Measurements from ENCODE around the gene LAMA4. TPM values are rescaled to one million over a fixed set of nuclear protein-coding genes. Genes with fewer than 3 reads are reported as not detected.

LAMA4 gene
- total and polyA plus RNA-seq, 2 of the 13 experiments (the other 11 are each of a cell fraction or from before 2014, with no cell fraction given): not detected

DNA sequence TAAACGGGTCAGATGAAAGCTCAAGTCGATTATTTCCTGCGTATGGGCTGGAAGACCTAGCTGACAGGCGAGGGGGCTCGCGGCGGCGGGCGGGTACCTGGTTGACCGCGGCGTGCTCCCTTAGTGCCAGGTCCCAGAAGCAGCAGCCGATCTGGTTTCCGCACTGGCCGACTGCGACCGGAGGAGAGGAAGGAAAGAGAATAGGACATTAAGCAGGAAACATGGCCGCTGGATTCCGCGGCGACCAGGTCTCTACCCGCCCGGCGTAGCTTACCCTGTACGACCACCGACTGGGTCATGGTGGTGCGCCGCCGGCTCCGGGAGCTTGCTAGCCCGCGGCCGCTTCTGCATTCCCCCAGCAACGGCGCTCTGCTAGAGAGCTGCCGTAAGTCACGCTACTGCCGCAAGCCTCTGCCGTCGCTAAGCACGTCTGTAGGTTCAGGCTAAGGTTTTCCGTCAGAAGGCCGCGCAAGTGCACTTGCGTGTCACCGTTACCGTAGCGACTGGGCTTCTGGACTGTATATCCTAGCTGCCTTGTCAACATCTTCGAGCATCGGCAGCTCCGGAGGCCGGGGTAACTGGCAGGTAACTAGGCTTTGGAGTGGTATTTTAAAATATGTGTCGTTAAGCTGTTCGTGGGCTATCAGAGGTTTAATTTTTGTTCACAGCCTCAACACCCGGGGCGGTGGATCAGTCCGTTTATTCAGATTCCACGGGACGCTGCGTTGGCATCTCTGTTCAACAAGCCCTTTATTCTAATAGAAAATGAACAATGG is 167.0 kb downstream of the LAMA4 start, which contains the start of the genes FAM229B and TUBE1 (continued):
- TF ChIP-seq ZNF598 (CRISPR knock-in tag; IDR thresholded peaks at IDR 0.05; ENCODE audit: borderline replicate concordance) (peak; percentile 94; the same call in 1 of the 2 replicates), NFATC3 (CRISPR knock-in tag; IDR thresholded peaks at IDR 0.05) (0 out of 2 replicates have a peak, but pooled peaks have one; percentile 69), REL (CRISPR knock-in tag; conservative IDR thresholded peaks at IDR 0.05) (peak; percentile 70; the same call in 1 of the 2 replicates), MIXL1 (CRISPR knock-in tag; IDR thresholded peaks at IDR 0.05) (peak; percentile 19; the same call in 1 of the 2 replicates), PLRG1 (conservative IDR thresholded peaks at IDR 0.05) (no peak), ZNF780A (CRISPR knock-in tag; IDR thresholded peaks at IDR 0.05) (peak; percentile 79; the same call in 1 of the 2 replicates), KLF15 (CRISPR knock-in tag; IDR thresholded peaks at IDR 0.05; ENCODE audit: borderline replicate concordance) (no peak), MEIS2 (CRISPR knock-in tag; IDR thresholded peaks at IDR 0.05) (no peak), ZNF10 (CRISPR knock-in tag; IDR thresholded peaks at IDR 0.05; ENCODE audit: borderline replicate concordance, low read depth) (no peak), ZNF792 (CRISPR knock-in tag; IDR thresholded peaks at IDR 0.05) (peak; percentile 88; the same call in 1 of the 2 replicates), ELF4 (CRISPR knock-in tag; IDR thresholded peaks at IDR 0.05; ENCODE audit: borderline replicate concordance) (no peak)
- TF ChIP-seq, protein P1, sequence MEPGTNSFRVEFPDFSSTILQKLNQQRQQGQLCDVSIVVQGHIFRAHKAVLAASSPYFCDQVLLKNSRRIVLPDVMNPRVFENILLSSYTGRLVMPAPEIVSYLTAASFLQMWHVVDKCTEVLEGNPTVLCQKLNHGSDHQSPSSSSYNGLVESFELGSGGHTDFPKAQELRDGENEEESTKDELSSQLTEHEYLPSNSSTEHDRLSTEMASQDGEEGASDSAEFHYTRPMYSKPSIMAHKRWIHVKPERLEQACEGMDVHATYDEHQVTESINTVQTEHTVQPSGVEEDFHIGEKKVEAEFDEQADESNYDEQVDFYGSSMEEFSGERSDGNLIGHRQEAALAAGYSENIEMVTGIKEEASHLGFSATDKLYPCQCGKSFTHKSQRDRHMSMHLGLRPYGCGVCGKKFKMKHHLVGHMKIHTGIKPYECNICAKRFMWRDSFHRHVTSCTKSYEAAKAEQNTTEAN (CRISPR knock-in tag; conservative IDR thresholded peaks at IDR 0.05): no peak; the same call in 1 of the 2 replicates
- TF ChIP-seq, protein P2, sequence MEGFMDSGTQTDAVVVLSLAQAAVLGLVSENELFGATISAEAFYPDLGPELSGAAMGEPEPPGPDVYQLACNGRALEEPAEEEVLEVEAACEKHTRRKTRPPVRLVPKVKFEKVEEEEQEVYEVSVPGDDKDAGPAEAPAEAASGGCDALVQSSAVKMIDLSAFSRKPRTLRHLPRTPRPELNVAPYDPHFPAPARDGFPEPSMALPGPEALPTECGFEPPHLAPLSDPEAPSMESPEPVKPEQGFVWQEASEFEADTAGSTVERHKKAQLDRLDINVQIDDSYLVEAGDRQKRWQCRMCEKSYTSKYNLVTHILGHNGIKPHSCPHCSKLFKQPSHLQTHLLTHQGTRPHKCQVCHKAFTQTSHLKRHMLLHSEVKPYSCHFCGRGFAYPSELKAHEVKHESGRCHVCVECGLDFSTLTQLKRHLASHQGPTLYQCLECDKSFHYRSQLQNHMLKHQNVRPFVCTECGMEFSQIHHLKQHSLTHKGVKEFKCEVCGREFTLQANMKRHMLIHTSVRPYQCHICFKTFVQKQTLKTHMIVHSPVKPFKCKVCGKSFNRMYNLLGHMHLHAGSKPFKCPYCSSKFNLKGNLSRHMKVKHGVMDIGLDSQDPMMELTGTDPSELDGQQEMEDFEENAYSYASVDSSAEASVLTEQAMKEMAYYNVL (CRISPR knock-in tag; IDR thresholded peaks at IDR 0.05; ENCODE audit: borderline replicate concordance): peak; percentile 83
- TF ChIP-seq, protein P3, sequence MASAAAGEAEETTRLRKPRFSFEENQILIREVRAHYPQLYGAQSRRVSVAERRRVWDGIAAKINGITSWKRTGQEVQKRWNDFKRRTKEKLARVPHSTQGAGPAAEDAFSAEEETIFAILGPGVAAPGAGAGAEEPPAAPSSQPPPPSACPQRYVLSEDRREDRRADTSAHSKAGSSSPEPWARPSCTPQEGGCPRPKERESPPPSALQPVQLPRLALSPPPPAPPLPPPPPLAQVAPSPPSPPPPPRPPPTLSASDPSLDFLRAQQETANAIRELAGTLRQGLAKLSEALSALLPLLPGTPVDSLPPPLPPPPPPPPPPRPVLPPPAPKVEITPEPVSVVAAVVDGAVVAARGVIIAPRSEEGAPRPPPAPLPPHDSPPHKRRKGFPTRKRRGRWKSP (CRISPR knock-in tag; IDR thresholded peaks at IDR 0.05): peak; percentile 95
- TF ChIP-seq, protein P4, sequence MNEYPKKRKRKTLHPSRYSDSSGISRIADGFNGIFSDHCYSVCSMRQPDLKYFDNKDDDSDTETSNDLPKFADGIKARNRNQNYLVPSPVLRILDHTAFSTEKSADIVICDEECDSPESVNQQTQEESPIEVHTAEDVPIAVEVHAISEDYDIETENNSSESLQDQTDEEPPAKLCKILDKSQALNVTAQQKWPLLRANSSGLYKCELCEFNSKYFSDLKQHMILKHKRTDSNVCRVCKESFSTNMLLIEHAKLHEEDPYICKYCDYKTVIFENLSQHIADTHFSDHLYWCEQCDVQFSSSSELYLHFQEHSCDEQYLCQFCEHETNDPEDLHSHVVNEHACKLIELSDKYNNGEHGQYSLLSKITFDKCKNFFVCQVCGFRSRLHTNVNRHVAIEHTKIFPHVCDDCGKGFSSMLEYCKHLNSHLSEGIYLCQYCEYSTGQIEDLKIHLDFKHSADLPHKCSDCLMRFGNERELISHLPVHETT (CRISPR knock-in tag; conservative IDR thresholded peaks at IDR 0.05): 0 out of 2 replicates have a peak, but pooled peaks have one; percentile 56
- TF ChIP-seq, protein P5, sequence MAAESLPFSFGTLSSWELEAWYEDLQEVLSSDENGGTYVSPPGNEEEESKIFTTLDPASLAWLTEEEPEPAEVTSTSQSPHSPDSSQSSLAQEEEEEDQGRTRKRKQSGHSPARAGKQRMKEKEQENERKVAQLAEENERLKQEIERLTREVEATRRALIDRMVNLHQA (CRISPR knock-in tag; IDR thresholded peaks at IDR 0.05): no peak
- TF ChIP-seq, protein P6, sequence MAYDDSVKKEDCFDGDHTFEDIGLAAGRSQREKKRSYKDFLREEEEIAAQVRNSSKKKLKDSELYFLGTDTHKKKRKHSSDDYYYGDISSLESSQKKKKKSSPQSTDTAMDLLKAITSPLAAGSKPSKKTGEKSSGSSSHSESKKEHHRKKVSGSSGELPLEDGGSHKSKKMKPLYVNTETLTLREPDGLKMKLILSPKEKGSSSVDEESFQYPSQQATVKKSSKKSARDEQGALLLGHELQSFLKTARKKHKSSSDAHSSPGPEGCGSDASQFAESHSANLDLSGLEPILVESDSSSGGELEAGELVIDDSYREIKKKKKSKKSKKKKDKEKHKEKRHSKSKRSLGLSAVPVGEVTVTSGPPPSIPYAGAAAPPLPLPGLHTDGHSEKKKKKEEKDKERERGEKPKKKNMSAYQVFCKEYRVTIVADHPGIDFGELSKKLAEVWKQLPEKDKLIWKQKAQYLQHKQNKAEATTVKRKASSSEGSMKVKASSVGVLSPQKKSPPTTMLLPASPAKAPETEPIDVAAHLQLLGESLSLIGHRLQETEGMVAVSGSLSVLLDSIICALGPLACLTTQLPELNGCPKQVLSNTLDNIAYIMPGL (CRISPR knock-in tag; IDR thresholded peaks at IDR 0.05; ENCODE audit: borderline replicate concordance in 1 of 2, low read depth in 1 of 2): peak; percentile 93 to 94
- TF ChIP-seq, protein P7, sequence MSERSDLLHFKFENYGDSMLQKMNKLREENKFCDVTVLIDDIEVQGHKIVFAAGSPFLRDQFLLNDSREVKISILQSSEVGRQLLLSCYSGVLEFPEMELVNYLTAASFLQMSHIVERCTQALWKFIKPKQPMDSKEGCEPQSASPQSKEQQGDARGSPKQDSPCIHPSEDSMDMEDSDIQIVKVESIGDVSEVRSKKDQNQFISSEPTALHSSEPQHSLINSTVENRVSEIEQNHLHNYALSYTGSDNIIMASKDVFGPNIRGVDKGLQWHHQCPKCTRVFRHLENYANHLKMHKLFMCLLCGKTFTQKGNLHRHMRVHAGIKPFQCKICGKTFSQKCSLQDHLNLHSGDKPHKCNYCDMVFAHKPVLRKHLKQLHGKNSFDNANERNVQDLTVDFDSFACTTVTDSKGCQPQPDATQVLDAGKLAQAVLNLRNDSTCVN (CRISPR knock-in tag; IDR thresholded peaks at IDR 0.05; ENCODE audit: borderline replicate concordance): 0 out of 2 replicates have a peak, but pooled peaks have one; percentile 48
